ENCODE data around the gene LPP.

The LPP gene

GRCh38 chr3:188861842-188862744 lies 708.1 kb downstream of the LPP start:
- H3K4me3 ChIP-seq (ENCODE audit: low read depth, low read length) = no peak overlapping the region
- peak; percentile 49 for DNase-seq (ENCODE audit: low read depth)

- peak; percentile 60 for DNase-seq (ENCODE audit: low read depth)
- H3K4me3 ChIP-seq (ENCODE audit: low read depth, low read length) = no peak overlapping the region
These were observed 710.0 kb downstream of the LPP start for GRCh38 chr3:188863999-188864406.

- no peak for DNase-seq (ENCODE audit: low read depth)
- no peak overlapping the region for H3K4me3 ChIP-seq (ENCODE audit: low read depth, low read length)
These were observed 713.8 kb downstream of the LPP start for GRCh38 chr3:188867691-188868265.

- DNase-seq (ENCODE audit: low read depth) = no peak
- no peak overlapping the region for H3K4me3 ChIP-seq (ENCODE audit: low read depth, low read length)
These were observed 714.8 kb downstream of the LPP start for GRCh38 chr3:188868803-188869202.

GRCh38 chr3:188869628-188870027 lies 715.7 kb downstream of the LPP start:
- no peak for DNase-seq (ENCODE audit: low read depth)
- H3K4me3 ChIP-seq (ENCODE audit: low read depth, low read length) = no peak overlapping the region

- no peak for DNase-seq (ENCODE audit: low read depth)
These were observed 716.5 kb downstream of the LPP start for GRCh38 chr3:188870431-188870830.

GRCh38 chr3:188874576-188874975 lies 720.6 kb downstream of the LPP start:
- no peak for DNase-seq (ENCODE audit: low read depth)
- no peak overlapping the region for H3K4me3 ChIP-seq (ENCODE audit: low read depth, low read length)

More at GRCh38 chr3:188870431-188870830, 716.5 kb downstream of the LPP start:
- H3K4me3 ChIP-seq (ENCODE audit: low read depth, low read length) = no peak overlapping the region

- H3K4me3 ChIP-seq (ENCODE audit: low read depth, low read length) = no peak overlapping the region
- DNase-seq (ENCODE audit: low read depth) = no peak
These were observed 721.5 kb downstream of the LPP start for GRCh38 chr3:188875413-188875812.

GRCh38 chr3:188876370-188876769 lies 722.4 kb downstream of the LPP start:
- no peak overlapping the region for H3K4me3 ChIP-seq (ENCODE audit: low read depth, low read length)
- no peak for DNase-seq (ENCODE audit: low read depth)

GRCh38 chr3:188877381-188877780 lies 723.4 kb downstream of the LPP start:
- H3K4me3 ChIP-seq (ENCODE audit: low read depth, low read length) = no peak overlapping the region
- no peak for DNase-seq (ENCODE audit: low read depth)

- DNase-seq (ENCODE audit: low read depth) = no peak
- no peak overlapping the region for H3K4me3 ChIP-seq (ENCODE audit: low read depth, low read length)
These were observed 724.1 kb downstream of the LPP start for GRCh38 chr3:188878076-188878475.

- peak; percentile 78 for DNase-seq (ENCODE audit: low read depth)
- no peak overlapping the region for H3K4me3 ChIP-seq (ENCODE audit: low read depth, low read length)
These were observed 728.1 kb downstream of the LPP start for GRCh38 chr3:188881954-188882641.

GRCh38 chr3:188884299-188885043 lies 730.5 kb downstream of the LPP start:
- no peak for DNase-seq (ENCODE audit: low read depth)
- no peak overlapping the region for H3K4me3 ChIP-seq (ENCODE audit: low read depth, low read length)

GRCh38 chr3:188888321-188889053 lies 734.5 kb downstream of the LPP start:
- no peak for DNase-seq (ENCODE audit: low read depth)
- no peak overlapping the region for H3K4me3 ChIP-seq (ENCODE audit: low read depth, low read length)

GRCh38 chr3:188889054-188889491 lies 735.1 kb downstream of the LPP start:
- no peak overlapping the region for H3K4me3 ChIP-seq (ENCODE audit: low read depth, low read length)
- no peak for DNase-seq (ENCODE audit: low read depth)

- no peak overlapping the region for H3K4me3 ChIP-seq (ENCODE audit: low read depth, low read length)
- peak; percentile 56 for DNase-seq (ENCODE audit: low read depth)
These were observed 736.8 kb downstream of the LPP start for GRCh38 chr3:188890572-188891270.

GRCh38 chr3:188899881-188900280 lies 745.9 kb downstream of the LPP start:
- DNase-seq (ENCODE audit: low read depth) = no peak

GRCh38 chr3:188900421-188900951 lies 746.5 kb downstream of the LPP start:
- peak; percentile 72 for DNase-seq (ENCODE audit: low read depth)
- H3K4me3 ChIP-seq (ENCODE audit: low read depth, low read length) = no peak overlapping the region

More at GRCh38 chr3:188899881-188900280, 745.9 kb downstream of the LPP start:
- no peak overlapping the region for H3K4me3 ChIP-seq (ENCODE audit: low read depth, low read length)

Measured in skeletal muscle cell (primary cell).